Activated CD4-positive, alpha-beta T cell treated with anti-CD3 and anti-CD28 coated beads, Interleukin-2, amount 10 ng/mL, durations not matched to agents 7 days and 5 days (primary cell): ENCODE results near the gene OSTF1. TPM values are rescaled to one million over a fixed set of nuclear protein-coding genes. Genes with fewer than 3 reads are reported as not detected.

Experiments
- CTCF ChIA-PET: fragments of 350-600 bp; sonication (Branson Sonifier 250); formaldehyde crosslinking; loops from one replicate; lab custom pipeline; 2021; ENCODE audit warnings: antibody characterized with exemption; lab: Charles Lee
- POLR2A ChIA-PET: fragments of 350-600 bp; sonication (Branson Sonifier 250); formaldehyde crosslinking; loops from one replicate; lab custom pipeline; 2021; ENCODE audit warnings: antibody characterized with exemption; lab: Charles Lee
- DNase-seq: peaks from one replicate; pipeline ENCODE4 v3.0.0-alpha.2; 2020
- H3K27ac Mint-ChIP-seq: one replicate; pipeline ENCODE4 v1.8.0; 2021; ENCODE audit warnings: mild to moderate bottlenecking, moderate library complexity, mixed read lengths
- H3K27me3 Mint-ChIP-seq: one replicate; pipeline ENCODE4 v1.8.0; 2021; ENCODE audit warnings: mixed read lengths
- H3K36me3 Mint-ChIP-seq: one replicate; pipeline ENCODE4 v1.8.0; 2021; ENCODE audit warnings: low read depth, mixed read lengths
- H3K4me1 Mint-ChIP-seq: one replicate; pipeline ENCODE4 v1.8.0; 2021; ENCODE audit warnings: mixed read lengths
- H3K4me3 Mint-ChIP-seq: one replicate; pipeline ENCODE4 v1.8.0; 2021; ENCODE audit warnings: mild to moderate bottlenecking, moderate library complexity, mixed read lengths
- H3K9me3 Mint-ChIP-seq: one replicate; pipeline ENCODE4 v1.8.0; 2021; ENCODE audit warnings: mixed read lengths
- total RNA-seq, 2 experiments: library from RNA; stranded (reverse); gene quantifications; one replicate each; pipeline ENCODE4 v1.2.3, GENCODE V29; 2021

The OSTF1 gene
- total RNA-seq, 2 experiments from 2014 or later, result 117 to 139 TPM

DNA sequence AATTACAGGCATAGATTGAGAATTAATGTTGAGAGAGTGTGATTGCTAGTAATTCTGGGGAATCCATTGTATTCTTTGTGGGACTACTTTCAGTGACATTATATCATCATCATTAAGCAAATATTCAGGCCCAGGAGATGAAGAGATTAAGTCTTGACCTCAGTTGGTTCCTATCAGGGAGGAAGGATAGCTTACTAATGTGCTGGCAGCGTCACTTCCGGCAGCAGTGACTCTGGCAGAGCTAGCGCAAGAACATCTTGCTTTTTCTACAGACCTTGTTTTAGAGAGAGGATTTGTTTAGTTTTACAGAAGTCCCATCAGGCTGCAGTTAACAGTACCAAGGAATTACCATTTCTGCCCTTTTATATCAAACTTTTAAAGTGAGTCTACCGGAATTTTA is 20.3 kb downstream of the OSTF1 start:
- peaks cover 38% of the 10 kb centered on the region for H3K36me3 Mint-ChIP-seq
- H3K27me3 Mint-ChIP-seq, result no peaks in the 10 kb centered on the region
- ChIA-PET CTCF (no interaction called here), POLR2A (no interaction called here)
- peaks cover 47% of the 10 kb centered on the region for H3K4me1 Mint-ChIP-seq
- no peak overlapping the region for H3K4me3 Mint-ChIP-seq
- DNase-seq, result no peak
- no peak overlapping the region for H3K27ac Mint-ChIP-seq
- H3K9me3 Mint-ChIP-seq, result peaks cover 2% of the 10 kb centered on the region

DNA sequence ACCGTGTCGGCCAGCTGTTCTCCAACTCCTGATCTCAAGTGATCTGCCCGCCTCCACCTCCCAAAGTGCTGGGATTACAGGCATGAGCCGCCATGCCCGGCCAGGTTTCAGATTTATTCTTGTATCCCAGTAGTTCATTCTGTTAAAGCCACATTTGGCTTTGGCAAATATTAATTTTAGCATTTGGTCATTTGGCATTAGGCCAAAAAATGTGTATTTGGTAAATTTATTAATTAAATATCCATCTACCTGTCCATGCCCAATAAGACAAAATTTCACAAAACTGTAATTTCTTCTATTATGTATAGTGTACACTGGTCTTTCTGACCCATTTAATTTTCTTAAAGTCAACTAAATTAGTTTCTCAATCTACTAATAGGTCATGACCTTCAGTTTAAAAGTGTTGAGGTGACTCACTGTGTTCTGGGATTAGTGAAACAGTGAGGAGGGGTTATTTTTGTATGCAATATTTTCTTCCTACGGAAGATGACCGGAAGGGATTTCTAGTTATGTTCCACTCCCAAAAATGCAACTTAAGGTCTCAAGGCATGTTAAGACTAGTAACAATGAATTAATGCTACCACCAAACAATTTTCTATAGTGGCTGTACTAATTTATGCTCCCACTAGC is 21.0 kb downstream of the OSTF1 start:
- CTCF ChIA-PET, result no interaction called here
- no peak overlapping the region for H3K4me3 Mint-ChIP-seq

DNA sequence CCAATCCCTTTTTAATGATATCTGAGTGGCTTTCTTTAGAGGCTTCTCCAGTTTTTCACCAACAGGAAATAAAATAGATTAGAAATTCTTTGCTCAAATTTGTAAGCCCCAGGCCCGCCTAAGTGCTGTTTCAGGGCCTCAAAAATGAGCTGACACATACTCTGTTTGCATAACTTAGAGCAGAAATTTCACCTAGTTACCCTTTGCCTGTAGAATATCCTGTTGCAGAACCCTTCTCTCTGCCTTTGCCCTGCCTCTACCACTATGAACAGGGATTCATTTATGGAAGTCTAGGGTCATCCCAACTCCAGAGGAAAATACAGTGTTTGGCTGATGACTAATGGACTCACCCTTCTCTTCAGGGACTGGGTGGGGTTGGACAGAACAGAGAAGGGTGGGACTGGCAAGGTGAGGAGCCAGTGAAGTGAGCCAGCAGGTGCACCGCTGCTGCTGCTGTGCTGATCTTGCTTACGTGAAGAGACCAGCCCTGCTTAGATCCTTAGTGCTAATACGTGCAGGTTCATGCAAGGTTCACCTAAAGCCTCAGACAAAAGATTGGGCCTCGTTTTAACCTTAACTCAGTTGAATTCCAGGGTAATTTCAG is 22.8 kb downstream of the OSTF1 start:
- ChIA-PET POLR2A (no interaction called here), CTCF (interaction anchor here (0.7 to 1.5 kb wide), 2 partner anchors 21 to 912 kb away, joined by 3 to 4 read pairs; no protein-coding TSS in a partner anchor)
- Mint-ChIP-seq H3K9me3 (peaks cover 2% of the 10 kb centered on the region), H3K4me3 (no peak overlapping the region), H3K36me3 (peaks cover 28% of the 10 kb centered on the region), H3K27me3 (no peaks in the 10 kb centered on the region), H3K27ac (peak overlapping the region; percentile 36), H3K4me1 (peaks cover 37% of the 10 kb centered on the region)
- no peak for DNase-seq

More for the DNA sequence above, 21.0 kb downstream of the OSTF1 start:
- DNase-seq, result no peak
- POLR2A ChIA-PET, result no interaction called here
- no peak overlapping the region for H3K27ac Mint-ChIP-seq
- H3K9me3 Mint-ChIP-seq, result peaks cover 2% of the 10 kb centered on the region
- peaks cover 42% of the 10 kb centered on the region for H3K36me3 Mint-ChIP-seq
- no peaks in the 10 kb centered on the region for H3K27me3 Mint-ChIP-seq
- H3K4me1 Mint-ChIP-seq, result peaks cover 52% of the 10 kb centered on the region

DNA sequence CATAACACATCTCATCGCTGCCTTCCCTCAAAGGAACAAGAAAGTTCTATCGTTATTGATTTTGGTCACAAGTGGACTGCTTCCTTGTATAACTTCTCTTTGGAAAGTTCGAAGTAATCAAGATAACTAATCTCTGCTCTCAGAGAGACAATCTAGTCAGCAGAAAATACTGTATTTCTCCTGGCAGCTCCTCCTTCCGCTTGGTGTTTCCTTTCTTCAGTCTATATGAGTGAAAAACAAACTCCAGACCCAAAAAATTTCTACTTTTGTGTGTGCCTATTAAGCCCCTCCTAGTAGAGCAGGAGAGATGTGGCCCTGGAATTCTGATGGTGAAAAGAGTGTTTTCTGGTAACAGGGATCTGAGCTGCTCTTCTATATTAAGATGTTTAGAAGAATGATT is 24.5 kb downstream of the OSTF1 start:
- Mint-ChIP-seq H3K27me3 (no peaks in the 10 kb centered on the region), H3K4me3 (no peak overlapping the region), H3K9me3 (peaks cover 6% of the 10 kb centered on the region), H3K27ac (no peak overlapping the region), H3K36me3 (peaks cover 33% of the 10 kb centered on the region), H3K4me1 (peaks cover 38% of the 10 kb centered on the region)
- no peak for DNase-seq
- CTCF ChIA-PET, result no interaction called here
- POLR2A ChIA-PET, result no interaction called here

DNA sequence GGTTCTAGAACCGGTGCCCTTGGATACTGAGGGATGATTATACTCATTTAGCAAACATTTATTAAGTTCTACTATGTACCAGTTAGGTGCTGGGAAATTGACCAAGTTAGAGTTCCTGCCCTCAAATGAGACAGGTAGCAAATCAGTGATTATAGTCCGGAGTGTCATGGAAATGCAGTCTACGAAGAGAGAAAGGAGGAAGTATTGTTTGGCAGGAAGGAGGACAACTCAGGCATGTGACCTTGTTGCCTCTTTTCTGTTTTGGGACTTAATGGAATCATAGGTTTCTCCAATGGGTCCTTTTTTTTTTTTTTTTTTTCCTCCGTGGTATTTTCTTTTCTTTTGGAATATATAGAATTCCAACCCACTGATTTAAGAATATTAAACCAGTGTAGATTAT is 28.0 kb downstream of the OSTF1 start:
- H3K4me3 Mint-ChIP-seq, result no peak overlapping the region
- H3K27me3 Mint-ChIP-seq, result no peaks in the 10 kb centered on the region
- no peak for DNase-seq
- no peak overlapping the region for H3K27ac Mint-ChIP-seq
- peaks cover 32% of the 10 kb centered on the region for H3K4me1 Mint-ChIP-seq
- H3K36me3 Mint-ChIP-seq, result peaks cover 55% of the 10 kb centered on the region
- peaks cover 13% of the 10 kb centered on the region for H3K9me3 Mint-ChIP-seq
- ChIA-PET POLR2A (no interaction called here), CTCF (interaction anchor here (0.6 to 0.9 kb wide), 2 partner anchors 31 to 163 kb away, joined by 3 read pairs; no protein-coding TSS in a partner anchor)

DNA sequence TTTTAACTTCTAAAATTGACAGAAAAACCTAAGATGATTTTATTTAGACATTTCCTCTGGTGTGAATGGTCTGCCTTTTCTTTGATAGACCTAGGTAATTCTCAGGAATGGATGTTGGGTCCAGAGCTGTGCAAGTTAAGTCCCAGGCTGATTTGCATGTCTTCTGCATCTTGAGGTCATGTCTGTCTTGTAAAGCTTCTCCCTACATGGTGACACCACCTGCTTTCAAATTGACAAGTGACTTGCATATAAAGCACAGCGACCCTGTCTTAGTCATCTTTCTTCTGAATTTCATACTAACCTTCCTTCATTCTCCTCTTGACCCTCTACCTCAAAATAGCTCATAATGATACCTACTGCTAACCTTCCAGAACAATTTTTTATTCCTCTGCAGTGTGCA is 29.2 kb downstream of the OSTF1 start:
- peaks cover 34% of the 10 kb centered on the region for H3K4me1 Mint-ChIP-seq
- POLR2A ChIA-PET, result interaction anchor here (0.6 kb wide), 1 partner anchor 55 kb away, joined by 3 read pairs; no protein-coding TSS in a partner anchor
- H3K27ac Mint-ChIP-seq, result no peak overlapping the region
- no peaks in the 10 kb centered on the region for H3K27me3 Mint-ChIP-seq
- no peak for DNase-seq
- no peak overlapping the region for H3K4me3 Mint-ChIP-seq
- peaks cover 62% of the 10 kb centered on the region for H3K36me3 Mint-ChIP-seq
- peaks cover 13% of the 10 kb centered on the region for H3K9me3 Mint-ChIP-seq
- CTCF ChIA-PET, result interaction anchor here (1.8 kb wide), 1 partner anchor 13 kb away, joined by 5 read pairs; no protein-coding TSS in a partner anchor

DNA sequence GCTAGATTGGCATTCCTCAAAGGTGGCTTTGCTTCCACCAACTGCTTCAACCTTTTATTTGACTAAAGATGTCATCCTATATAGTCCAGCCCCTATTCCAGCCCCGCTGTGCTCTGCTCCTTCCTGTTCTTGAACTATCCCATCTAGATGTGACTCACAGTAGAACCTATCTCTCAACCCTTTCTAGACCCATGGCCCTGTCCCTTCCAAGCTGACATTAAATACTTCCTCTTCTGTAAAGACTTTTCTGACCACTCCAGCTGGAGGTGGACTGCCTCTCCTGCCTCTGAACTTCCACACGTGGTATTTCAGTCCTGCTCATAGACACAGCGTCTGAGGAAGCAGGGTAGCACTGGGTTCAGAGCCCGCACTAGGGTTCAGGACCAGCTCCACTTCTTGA is 32.4 kb downstream of the OSTF1 start:
- Mint-ChIP-seq H3K4me3 (no peak overlapping the region), H3K27ac (peak overlapping the region; percentile 16)
- CTCF ChIA-PET, result interaction anchor here (0.7 to 1.5 kb wide), 2 partner anchors 14 to 15 kb away, joined by 3 to 4 read pairs; no protein-coding TSS in a partner anchor

DNA sequence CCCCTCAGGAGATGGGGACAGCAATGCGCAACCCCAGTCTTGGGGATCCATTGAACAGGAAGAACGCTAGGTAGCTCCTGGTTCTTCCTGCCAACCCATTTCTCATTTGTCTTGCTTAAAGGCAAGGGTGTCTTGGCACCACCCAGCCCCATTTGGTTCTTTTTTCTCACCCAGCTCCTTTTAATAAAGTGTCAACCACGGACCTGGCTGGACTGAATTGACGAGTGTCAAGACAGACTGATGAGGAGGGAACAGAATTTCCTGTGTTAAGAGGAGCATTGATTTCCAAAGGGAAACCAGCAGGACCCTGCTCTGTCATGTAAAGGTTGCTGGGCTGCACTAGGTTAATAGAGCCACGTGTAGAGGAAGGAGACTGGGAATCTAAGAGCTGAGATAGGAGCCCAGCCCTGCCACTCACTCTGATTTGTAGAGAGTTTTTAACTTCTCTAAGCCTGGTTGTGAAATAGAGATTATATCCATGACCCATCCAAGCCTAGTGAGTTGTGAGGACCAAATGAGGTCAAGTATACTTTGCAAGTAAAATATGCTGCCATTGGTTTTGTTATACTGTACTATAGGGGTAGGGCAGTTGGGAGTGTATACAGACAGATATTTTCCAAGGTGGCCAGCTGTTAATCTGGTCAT is 33.7 kb downstream of the OSTF1 start:
- Mint-ChIP-seq H3K9me3 (peaks cover 13% of the 10 kb centered on the region), H3K27ac (no peak overlapping the region), H3K4me1 (peaks cover 35% of the 10 kb centered on the region), H3K4me3 (no peak overlapping the region), H3K27me3 (no peaks in the 10 kb centered on the region), H3K36me3 (peaks cover 65% of the 10 kb centered on the region)
- no peak for DNase-seq
- POLR2A ChIA-PET, result no interaction called here
- CTCF ChIA-PET, result interaction anchor here (0.6 to 1.5 kb wide), 3 partner anchors 14 to 30 kb away, joined by 3 to 4 read pairs (median 3); no protein-coding TSS in a partner anchor

More for the DNA sequence above, 32.4 kb downstream of the OSTF1 start:
- peaks cover 34% of the 10 kb centered on the region for H3K4me1 Mint-ChIP-seq
- peaks cover 70% of the 10 kb centered on the region for H3K36me3 Mint-ChIP-seq
- H3K9me3 Mint-ChIP-seq, result peaks cover 13% of the 10 kb centered on the region
- no peaks in the 10 kb centered on the region for H3K27me3 Mint-ChIP-seq
- POLR2A ChIA-PET, result no interaction called here
- no peak for DNase-seq

DNA sequence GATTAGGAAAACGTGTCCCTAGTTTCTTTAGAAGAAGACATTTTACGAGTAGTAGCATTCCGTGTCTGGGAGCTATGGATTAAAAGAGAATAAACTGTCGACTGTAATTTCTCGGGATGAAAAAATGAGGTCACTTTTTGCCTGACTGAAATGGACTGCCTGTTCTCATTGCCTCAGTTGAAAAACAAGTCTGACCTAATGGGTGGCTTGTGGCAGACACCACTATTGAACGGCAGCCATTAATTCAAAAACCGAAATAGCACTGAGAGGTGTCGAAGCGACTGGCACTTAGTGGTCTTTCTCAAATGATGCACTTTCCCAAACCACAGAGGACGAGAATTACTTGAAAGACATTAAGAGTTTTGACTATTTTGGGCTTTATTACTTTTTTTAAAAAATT is 35.4 kb downstream of the OSTF1 start:
- no peak for DNase-seq
- Mint-ChIP-seq H3K9me3 (peaks cover under 1% of the 10 kb centered on the region), H3K27me3 (no peaks in the 10 kb centered on the region), H3K36me3 (peaks cover 57% of the 10 kb centered on the region), H3K4me1 (peaks cover 33% of the 10 kb centered on the region), H3K27ac (no peak overlapping the region), H3K4me3 (no peak overlapping the region)
- CTCF ChIA-PET, result interaction anchor here (0.9 kb wide), 1 partner anchor 32 kb away, joined by 3 read pairs; no protein-coding TSS in a partner anchor
- POLR2A ChIA-PET, result no interaction called here

DNA sequence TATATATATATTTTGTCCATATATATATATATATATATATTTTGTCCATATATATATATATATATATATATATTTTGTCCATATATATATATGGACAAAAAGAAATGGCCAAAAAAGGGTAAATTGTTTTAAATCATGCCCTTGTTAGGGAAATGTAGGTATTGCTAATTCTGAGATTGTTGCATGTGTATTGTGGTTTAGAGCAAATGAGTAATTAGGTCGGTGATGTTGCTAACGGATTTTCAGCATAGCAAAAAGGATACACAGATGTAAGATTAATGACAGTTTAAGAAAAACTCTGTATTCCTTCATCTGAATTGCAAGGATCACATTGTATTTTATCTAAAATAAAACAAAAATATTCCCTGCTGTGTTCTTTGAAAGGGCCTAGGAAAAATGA is 40.2 kb downstream of the OSTF1 start:
- peaks cover 61% of the 10 kb centered on the region for H3K36me3 Mint-ChIP-seq
- DNase-seq, result no peak
- POLR2A ChIA-PET, result no interaction called here
- CTCF ChIA-PET, result interaction anchor here (1.2 kb wide), 1 partner anchor 38 kb away, joined by 3 read pairs; no protein-coding TSS in a partner anchor
- no peak overlapping the region for H3K27ac Mint-ChIP-seq
- H3K4me3 Mint-ChIP-seq, result no peak overlapping the region
- H3K27me3 Mint-ChIP-seq, result no peaks in the 10 kb centered on the region
- H3K9me3 Mint-ChIP-seq, result no peaks in the 10 kb centered on the region
- H3K4me1 Mint-ChIP-seq, result peaks cover 43% of the 10 kb centered on the region

DNA sequence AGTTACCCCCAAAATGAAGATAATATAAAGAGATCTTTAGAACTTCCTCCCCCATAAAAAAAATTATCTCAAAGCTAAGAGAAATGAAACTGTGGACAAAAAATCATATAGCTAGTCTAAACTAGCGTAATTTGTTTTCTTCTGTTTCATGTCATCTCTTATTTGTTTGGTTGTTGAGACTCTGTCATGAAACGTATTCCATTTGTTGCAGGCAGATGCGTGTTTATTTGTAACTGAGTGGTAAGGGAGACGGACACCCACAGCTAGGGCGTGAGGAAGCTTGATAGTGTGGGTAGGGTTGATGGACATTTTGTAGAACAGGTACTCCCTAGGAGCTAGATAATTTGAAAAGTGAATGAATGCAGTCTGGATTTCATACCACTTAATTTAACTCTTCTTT is 41.9 kb downstream of the OSTF1 start:
- H3K9me3 Mint-ChIP-seq, result no peaks in the 10 kb centered on the region
- DNase-seq, result no peak
- H3K36me3 Mint-ChIP-seq, result peaks cover 61% of the 10 kb centered on the region
- no peaks in the 10 kb centered on the region for H3K27me3 Mint-ChIP-seq
- H3K4me3 Mint-ChIP-seq, result no peak overlapping the region
- peaks cover 32% of the 10 kb centered on the region for H3K4me1 Mint-ChIP-seq
- POLR2A ChIA-PET, result no interaction called here
- no peak overlapping the region for H3K27ac Mint-ChIP-seq
- CTCF ChIA-PET, result interaction anchor here (1.0 kb wide), 1 partner anchor 21 kb away, joined by 5 read pairs; no protein-coding TSS in a partner anchor

DNA sequence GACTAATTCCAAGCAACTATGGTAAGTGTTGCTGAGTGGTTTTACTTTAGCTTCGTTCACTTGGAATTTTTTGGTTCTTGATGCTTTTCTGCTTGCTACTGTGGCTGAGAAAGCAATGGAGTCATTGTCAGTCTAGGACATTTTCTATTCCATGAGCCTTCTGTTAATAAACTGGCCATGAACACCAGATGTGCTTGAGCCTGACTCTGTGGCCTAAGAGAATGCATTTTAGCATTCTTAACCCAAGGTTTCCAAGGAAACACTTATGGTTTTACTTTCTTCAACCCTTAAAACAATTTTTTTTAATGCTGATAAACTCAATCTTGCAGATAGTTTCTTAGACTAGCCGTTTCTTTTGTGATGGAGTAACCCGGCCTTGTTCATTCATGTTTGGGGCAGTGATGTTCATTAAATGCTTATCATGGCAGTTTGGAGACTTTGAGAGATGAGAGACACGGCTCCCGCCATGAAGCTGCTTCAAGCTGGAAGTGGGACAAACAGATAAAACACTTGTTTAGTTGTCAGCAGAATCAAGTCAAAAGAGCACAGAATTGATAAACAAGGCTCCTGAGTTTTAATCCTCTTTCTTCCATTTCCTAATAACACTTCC is 42.4 kb downstream of the OSTF1 start:
- no peaks in the 10 kb centered on the region for H3K9me3 Mint-ChIP-seq
- no peak for DNase-seq
- no peaks in the 10 kb centered on the region for H3K27me3 Mint-ChIP-seq
- H3K4me3 Mint-ChIP-seq, result no peak overlapping the region
- H3K4me1 Mint-ChIP-seq, result peaks cover 32% of the 10 kb centered on the region
- H3K27ac Mint-ChIP-seq, result peak overlapping the region; percentile 50
- CTCF ChIA-PET, result interaction anchor here (1.0 kb wide), 1 partner anchor 20 kb away, joined by 5 read pairs; no protein-coding TSS in a partner anchor
- peaks cover 62% of the 10 kb centered on the region for H3K36me3 Mint-ChIP-seq
- POLR2A ChIA-PET, result no interaction called here
